Upper lobe of left lung (tissue), 6 donors: ENCODE results near the gene AGA. TPM values are rescaled to one million over a fixed set of nuclear protein-coding genes. Genes with fewer than 3 reads are reported as not detected.

ENCODE experiments used
- ATAC-seq, 2 donors: fragments of 200-7000 bp; cut with Tn5 transposase; one replicate each; pipeline ENCODE4 v1.9.1; 2022; ENCODE audit warnings: mild to moderate bottlenecking in 2 of 2, moderate library complexity in 2 of 2; ENCODE audit not compliant: low FRiP score in 2 of 2
- DNase-seq, 2 donors: peaks; one replicate each; pipeline ENCODE4 v3.0.0-alpha.2; 2019 to 2020
- H3K27ac ChIP-seq, 4 donors: fragments of 200-600 bp; sonication (generic); one replicate each; pipeline ENCODE4 v1.5.1; 2016 to 2019
- H3K27me3 ChIP-seq, 4 donors: fragments of 200-600 bp; sonication (generic); one replicate each; pipeline ENCODE4 v1.5.1; 2017 to 2019
- H3K36me3 ChIP-seq, 4 donors: fragments of 200-600 bp; sonication (generic); one replicate each; pipeline ENCODE4 v1.5.1; 2016 to 2019
- H3K4me1 ChIP-seq, 4 donors: fragments of 200-600 bp; sonication (generic); one replicate each; pipeline ENCODE4 v1.5.1; 2018 to 2019
- H3K4me3 ChIP-seq, 4 donors: fragments of 200-600 bp; sonication (generic); one replicate each; pipeline ENCODE4 v1.5.1; 2017 to 2019; ENCODE audit warnings: mild to moderate bottlenecking in 2 of 4, moderate library complexity in 1 of 4
- H3K9me3 ChIP-seq, 4 donors: fragments of 200-600 bp; sonication (generic); one replicate each; pipeline ENCODE4 v1.5.1; 2018 to 2019
- CTCF ChIP-seq, 6 experiments: fragments of 450-650 bp in 4 of 6; fragments of 200-600 bp in 2 of 6; sonication (generic) in 2 of 6; IDR thresholded peaks; one replicate each; pipeline ENCODE4 v1.5.1; 2016 to 2019; ENCODE audit warnings: antibody characterized with exemption in 6 of 6
- EP300 ChIP-seq, 4 donors: sonication (generic); formaldehyde crosslinking; IDR thresholded peaks; one replicate each; pipeline ENCODE4 v1.5.1; 2017; ENCODE audit warnings: antibody characterized with exemption in 4 of 4, control low read depth in 2 of 4
- POLR2A ChIP-seq, 4 donors: fragments of 450-650 bp; IDR thresholded peaks; one replicate each; pipeline ENCODE4 v1.5.1; 2016 to 2017; ENCODE audit warnings: antibody characterized with exemption in 4 of 4, mild to moderate bottlenecking in 2 of 4
- POLR2AphosphoS5 ChIP-seq, 2 donors: sonication (generic); formaldehyde crosslinking; IDR thresholded peaks; one replicate each; pipeline ENCODE4 v1.5.1; 2017; ENCODE audit warnings: antibody characterized with exemption in 2 of 2
- WGBS, 2 donors: methylation state at CpG; one replicate each; pipeline ENCODE4 v1.1.5; 2017 to 2018; 5-methylcytosine and 5-hydroxymethylcytosine counted together
- total RNA-seq, 6 donors: library from RNA; depleted of rRNA in 4 of 6; stranded (reverse); fragments of >200 nt in 4 of 6; gene quantifications; one replicate each; pipeline versions ENCODE4 v1.1.0 to v1.2.1, GENCODE V29; 2016 to 2021
- donor health status: DM: no; HTN: no; CAD: no; lungs with moderate emphysema.
- donor health status: DM: no; HTN: yes; CAD: no; lungs with severe emphysema.

The AGA gene
- total RNA-seq, 6 donors from 2014 or later, result 13.0 to 32.1 (median 25.9) TPM

DNA sequence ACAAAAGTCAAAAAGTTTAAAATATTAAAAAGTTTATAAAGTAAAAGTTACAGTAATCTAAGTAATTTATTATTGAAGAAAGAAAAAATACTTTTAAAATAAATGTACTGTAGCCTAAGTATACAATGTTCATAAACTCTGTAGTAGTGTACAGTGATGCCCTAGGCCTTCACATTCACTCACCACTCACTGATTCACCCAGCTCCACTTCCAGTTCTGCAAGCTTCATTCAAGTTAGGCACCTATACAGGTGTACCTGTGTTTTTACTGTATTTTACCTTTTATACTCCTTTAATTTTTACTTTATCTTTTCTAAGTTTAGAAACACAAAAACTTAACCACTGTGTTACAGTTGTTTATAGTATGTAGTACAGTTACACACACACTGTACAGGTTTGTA is 40.1 kb upstream of the AGA start:
- DNase-seq (no peak), ATAC-seq (no peak)
- Histone ChIP-seq H3K4me3 (no peak overlapping the region), H3K27ac (no peak overlapping the region), H3K36me3 (no peaks in the 10 kb centered on the region), H3K9me3 (no peaks in the 10 kb centered on the region), H3K27me3 (no peaks in the 10 kb centered on the region), H3K4me1 (no peaks in the 10 kb centered on the region)
- TF ChIP-seq POLR2A (IDR thresholded peaks at IDR 0.05), result no peak
- TF ChIP-seq CTCF (IDR thresholded peaks at IDR 0.05), result no peak
- TF ChIP-seq EP300 (IDR thresholded peaks at IDR 0.05), result no peak
- no peak for TF ChIP-seq POLR2AphosphoS5 (IDR thresholded peaks at IDR 0.05)

GRCh38 chr4:177480795-177481194 is 38.6 kb upstream of the AGA start:
- no peaks in the 10 kb centered on the region for H3K4me1 ChIP-seq
- 89 to 94% methylated on average over 2 of the region's 2 CpGs for WGBS, 2 donors
- no peak for DNase-seq
- H3K9me3 ChIP-seq, result no peaks in the 10 kb centered on the region
- H3K27me3 ChIP-seq, result no peaks in the 10 kb centered on the region
- ATAC-seq, result no peak
- no peak overlapping the region for H3K27ac ChIP-seq
- no peak overlapping the region for H3K4me3 ChIP-seq
- TF ChIP-seq CTCF (IDR thresholded peaks at IDR 0.05) (no peak), EP300 (IDR thresholded peaks at IDR 0.05) (no peak), POLR2A (IDR thresholded peaks at IDR 0.05) (no peak), POLR2AphosphoS5 (IDR thresholded peaks at IDR 0.05) (no peak)
- H3K36me3 ChIP-seq, result no peaks in the 10 kb centered on the region

- DNase-seq, result no peak
- WGBS, 2 donors, result 52 to 67% methylated on average over 4 of the region's 4 CpGs
- TF ChIP-seq EP300 (IDR thresholded peaks at IDR 0.05), result no peak
- no peak for TF ChIP-seq POLR2A (IDR thresholded peaks at IDR 0.05)
- no peak for TF ChIP-seq CTCF (IDR thresholded peaks at IDR 0.05)
- TF ChIP-seq POLR2AphosphoS5 (IDR thresholded peaks at IDR 0.05), result no peak
Observed at GRCh38 chr4:177479063-177479462, 36.8 kb upstream of the AGA start.

GRCh38 chr4:177478496-177478895 is 36.3 kb upstream of the AGA start:
- TF ChIP-seq POLR2A (IDR thresholded peaks at IDR 0.05), result no peak
- no peak for TF ChIP-seq POLR2AphosphoS5 (IDR thresholded peaks at IDR 0.05)
- TF ChIP-seq CTCF (IDR thresholded peaks at IDR 0.05), result no peak
- no peak for TF ChIP-seq EP300 (IDR thresholded peaks at IDR 0.05)
- Histone ChIP-seq H3K4me1 (no peaks in the 10 kb centered on the region), H3K27ac (no peak overlapping the region), H3K9me3 (no peaks in the 10 kb centered on the region), H3K27me3 (no peaks in the 10 kb centered on the region), H3K36me3 (no peaks in the 10 kb centered on the region), H3K4me3 (no peak overlapping the region)
- no peak for ATAC-seq
- 62 to 65% methylated on average over 2 of the region's 2 CpGs for WGBS, 2 donors
- no peak for DNase-seq

More at GRCh38 chr4:177479063-177479462, 36.8 kb upstream of the AGA start:
- Histone ChIP-seq H3K27ac (no peak overlapping the region), H3K4me1 (no peaks in the 10 kb centered on the region), H3K4me3 (no peak overlapping the region), H3K9me3 (no peaks in the 10 kb centered on the region), H3K36me3 (no peaks in the 10 kb centered on the region), H3K27me3 (no peaks in the 10 kb centered on the region)
- no peak for ATAC-seq

DNA sequence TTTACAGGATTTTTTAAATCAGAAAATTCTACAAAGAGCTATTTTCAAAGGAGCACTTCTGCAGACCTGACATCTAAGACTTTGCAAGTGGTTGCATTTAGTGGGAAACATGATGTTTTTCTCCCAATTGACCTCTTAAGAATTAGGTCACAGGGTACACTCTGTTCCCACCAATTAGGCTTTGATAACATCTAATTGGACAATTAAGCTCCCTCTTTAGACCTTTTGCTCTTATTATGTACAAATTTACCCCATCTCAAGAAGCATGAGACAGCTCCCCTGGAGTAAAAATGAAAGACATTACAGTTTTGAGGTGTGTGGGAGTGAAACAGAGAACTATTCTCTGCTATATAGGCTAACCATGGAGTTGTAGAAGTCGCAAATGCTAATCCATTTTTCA is 31.8 kb upstream of the AGA start:
- no peaks in the 10 kb centered on the region for H3K4me1 ChIP-seq
- H3K4me3 ChIP-seq, result no peak overlapping the region
- DNase-seq, result no peak
- WGBS, 2 donors, result 100% methylated on average over 1 of the region's 1 CpG
- no peaks in the 10 kb centered on the region for H3K36me3 ChIP-seq
- ATAC-seq, result no peak
- no peak for TF ChIP-seq POLR2A (IDR thresholded peaks at IDR 0.05)
- no peaks in the 10 kb centered on the region for H3K27me3 ChIP-seq
- H3K9me3 ChIP-seq, result no peaks in the 10 kb centered on the region
- no peak overlapping the region for H3K27ac ChIP-seq
